ENCODE data around the gene FGF14. TPM values are rescaled to one million over a fixed set of nuclear protein-coding genes. Genes with fewer than 3 reads are reported as not detected.

The FGF14 gene
- total RNA-seq, 4 donors from 2014 or later = 0.08 to 1.4 (median 0.22) TPM

GRCh38 chr13:102395174-102395573, 6.7 kb downstream of the FGF14 start:
- H3K4me3 ChIP-seq = peak overlapping the region; percentile 87
- no peaks in the 10 kb centered on the region for H3K36me3 ChIP-seq
- WGBS = 87% methylated on average over 10 of the region's 10 CpGs
- H3K27ac ChIP-seq = peak overlapping the region; percentile 80
- no peak for TF ChIP-seq POLR2A (IDR thresholded peaks at IDR 0.05)
- TF ChIP-seq EP300 (IDR thresholded peaks at IDR 0.05) = no peak
- no peak for TF ChIP-seq POLR2AphosphoS5 (IDR thresholded peaks at IDR 0.05)
- TF ChIP-seq, protein P1, sequence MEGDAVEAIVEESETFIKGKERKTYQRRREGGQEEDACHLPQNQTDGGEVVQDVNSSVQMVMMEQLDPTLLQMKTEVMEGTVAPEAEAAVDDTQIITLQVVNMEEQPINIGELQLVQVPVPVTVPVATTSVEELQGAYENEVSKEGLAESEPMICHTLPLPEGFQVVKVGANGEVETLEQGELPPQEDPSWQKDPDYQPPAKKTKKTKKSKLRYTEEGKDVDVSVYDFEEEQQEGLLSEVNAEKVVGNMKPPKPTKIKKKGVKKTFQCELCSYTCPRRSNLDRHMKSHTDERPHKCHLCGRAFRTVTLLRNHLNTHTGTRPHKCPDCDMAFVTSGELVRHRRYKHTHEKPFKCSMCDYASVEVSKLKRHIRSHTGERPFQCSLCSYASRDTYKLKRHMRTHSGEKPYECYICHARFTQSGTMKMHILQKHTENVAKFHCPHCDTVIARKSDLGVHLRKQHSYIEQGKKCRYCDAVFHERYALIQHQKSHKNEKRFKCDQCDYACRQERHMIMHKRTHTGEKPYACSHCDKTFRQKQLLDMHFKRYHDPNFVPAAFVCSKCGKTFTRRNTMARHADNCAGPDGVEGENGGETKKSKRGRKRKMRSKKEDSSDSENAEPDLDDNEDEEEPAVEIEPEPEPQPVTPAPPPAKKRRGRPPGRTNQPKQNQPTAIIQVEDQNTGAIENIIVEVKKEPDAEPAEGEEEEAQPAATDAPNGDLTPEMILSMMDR (IDR thresholded peaks at IDR 0.05) = no peak
- H3K9me3 ChIP-seq = no peaks in the 10 kb centered on the region
- peaks cover 23% of the 10 kb centered on the region for H3K4me1 ChIP-seq
- H3K27me3 ChIP-seq = peaks cover 4% of the 10 kb centered on the region
- no peak for DNase-seq (ENCODE audit: low spot score in 2 of 2)

DNA sequence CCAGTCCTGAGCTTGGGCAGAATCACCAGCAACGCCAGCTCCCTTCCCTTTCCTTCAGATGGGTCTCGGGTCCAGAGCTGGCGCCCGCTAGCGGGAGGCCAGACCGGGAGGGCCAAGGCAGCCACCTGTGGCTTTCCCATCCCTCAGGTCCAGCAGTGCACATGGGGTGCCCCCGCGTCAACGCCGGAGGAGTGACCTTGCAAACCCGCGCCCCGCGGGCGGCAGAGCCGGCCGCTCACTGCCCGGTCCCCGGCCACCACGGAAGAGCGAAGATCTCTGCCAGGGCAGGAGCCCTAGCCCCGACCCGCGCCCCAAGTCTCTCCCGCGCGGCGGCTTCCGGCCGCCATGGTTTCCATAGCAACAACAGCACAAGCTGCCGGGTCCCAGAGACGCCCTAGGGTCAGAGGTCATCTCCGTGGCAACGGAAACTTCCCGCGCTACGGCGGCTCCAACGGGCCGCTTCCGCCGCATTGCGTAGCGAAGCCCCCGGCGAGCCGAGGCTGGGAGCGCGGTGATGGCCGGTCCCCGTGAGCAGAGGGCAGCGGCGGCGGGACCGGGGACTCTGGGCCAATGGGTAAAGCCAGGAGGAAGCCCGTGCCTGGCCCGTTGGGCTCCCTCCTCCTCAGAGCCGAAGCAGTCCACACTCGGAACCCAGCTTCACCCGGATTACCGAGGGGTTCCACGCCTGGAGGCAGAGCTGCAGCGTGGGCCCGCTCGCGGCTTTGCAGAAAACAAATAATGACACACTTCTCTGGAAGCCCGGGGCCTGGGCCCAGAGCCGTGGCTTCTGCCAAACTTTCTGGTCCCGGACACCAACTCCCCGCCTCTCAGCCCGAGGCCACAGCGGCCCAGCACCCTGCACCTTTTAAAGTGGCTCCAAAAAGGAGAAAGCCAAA, 7.4 kb downstream of the FGF14 start:
- 0% methylated on average over 6 of the region's 72 CpGs for WGBS
- H3K4me1 ChIP-seq = peaks cover 16% of the 10 kb centered on the region
- peak; percentile 95 to 96 for DNase-seq (ENCODE audit: low spot score in 2 of 2)
- no peaks in the 10 kb centered on the region for H3K9me3 ChIP-seq
- peak overlapping the region; percentile 80 for H3K27ac ChIP-seq
- H3K36me3 ChIP-seq = no peaks in the 10 kb centered on the region
- peak overlapping the region; percentile 87 for H3K4me3 ChIP-seq
- no peaks in the 10 kb centered on the region for H3K27me3 ChIP-seq
- TF ChIP-seq EP300 (IDR thresholded peaks at IDR 0.05) = no peak
- TF ChIP-seq, protein P1 (IDR thresholded peaks at IDR 0.05) = no peak
- TF ChIP-seq POLR2AphosphoS5 (IDR thresholded peaks at IDR 0.05) = peak in 2 of 3 donors; percentile 62 to 75

GRCh38 chr13:102392481-102393209, 9.2 kb downstream of the FGF14 start:
- DNase-seq (ENCODE audit: low spot score in 2 of 2) = no peak
- WGBS = 86% methylated on average over 7 of the region's 7 CpGs
- Histone ChIP-seq H3K36me3 (no peaks in the 10 kb centered on the region), H3K9me3 (no peaks in the 10 kb centered on the region), H3K4me3 (no peak overlapping the region), H3K27ac (no peak overlapping the region), H3K4me1 (peaks cover 16% of the 10 kb centered on the region), H3K27me3 (no peaks in the 10 kb centered on the region)
- TF ChIP-seq EP300 (IDR thresholded peaks at IDR 0.05) (no peak), POLR2A (IDR thresholded peaks at IDR 0.05) (no peak), POLR2AphosphoS5 (IDR thresholded peaks at IDR 0.05) (no peak)
- TF ChIP-seq, protein P1 (IDR thresholded peaks at IDR 0.05) = no peak

GRCh38 chr13:102386461-102386860, 15.4 kb downstream of the FGF14 start:
- 65% methylated on average over 5 of the region's 5 CpGs for WGBS
- no peaks in the 10 kb centered on the region for H3K27me3 ChIP-seq
- no peak for DNase-seq (ENCODE audit: low spot score in 2 of 2)

More at GRCh38 chr13:102386461-102386860, 15.4 kb downstream of the FGF14 start:
- no peaks in the 10 kb centered on the region for H3K4me1 ChIP-seq
- TF ChIP-seq POLR2AphosphoS5 (IDR thresholded peaks at IDR 0.05) (no peak), POLR2A (IDR thresholded peaks at IDR 0.05) (no peak), EP300 (IDR thresholded peaks at IDR 0.05) (no peak)
- TF ChIP-seq, protein P1 (IDR thresholded peaks at IDR 0.05) = no peak
- no peak overlapping the region for H3K27ac ChIP-seq
- H3K9me3 ChIP-seq = no peaks in the 10 kb centered on the region
- no peak overlapping the region for H3K4me3 ChIP-seq
- no peaks in the 10 kb centered on the region for H3K36me3 ChIP-seq
